ENCODE data around the gene CBFA2T2. TPM values are rescaled to one million over a fixed set of nuclear protein-coding genes. Genes with fewer than 3 reads are reported as not detected.
A peak's percentile ranks its signal among the peaks of the same experiment; 100 is the strongest.

The CBFA2T2 gene
- total RNA-seq, 4 donors from 2014 or later = 16.7 to 22.5 (median 19.1) TPM

DNA sequence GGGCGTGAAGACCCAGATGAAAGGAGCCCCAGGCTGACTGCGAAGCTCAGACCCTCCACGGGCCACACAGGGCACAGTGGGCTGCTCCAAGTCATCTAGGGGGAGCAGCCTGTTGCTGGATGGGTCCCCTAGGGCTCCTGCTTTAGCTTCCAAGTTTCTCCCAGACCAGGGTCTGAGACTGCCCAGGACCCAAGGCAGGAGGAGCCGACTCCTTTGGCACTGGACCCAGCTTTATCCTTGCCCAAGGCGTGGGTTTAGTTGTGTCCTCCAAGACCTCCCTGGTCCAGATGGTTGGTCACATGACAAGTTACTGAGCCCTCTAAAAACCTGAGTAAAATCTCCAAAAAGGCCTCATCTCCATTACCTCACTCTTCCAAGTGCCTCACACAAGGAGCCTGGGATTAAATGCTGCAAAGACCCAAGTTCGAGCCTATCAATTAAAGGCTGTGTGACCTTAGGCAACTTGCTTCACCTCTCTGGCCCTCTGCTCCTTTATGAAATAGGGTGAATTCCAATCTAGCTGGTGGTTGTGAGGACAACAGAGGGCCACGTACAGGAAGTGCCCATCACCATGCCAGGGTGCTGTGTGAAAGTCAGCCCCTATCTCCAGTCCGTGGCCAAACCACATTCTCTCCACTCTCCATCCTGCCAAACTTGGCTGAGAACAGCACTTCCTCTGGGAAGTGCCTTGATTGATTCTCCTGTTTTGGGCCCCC, 181.8 kb downstream of the CBFA2T2 start:
- TF ChIP-seq, protein P1, sequence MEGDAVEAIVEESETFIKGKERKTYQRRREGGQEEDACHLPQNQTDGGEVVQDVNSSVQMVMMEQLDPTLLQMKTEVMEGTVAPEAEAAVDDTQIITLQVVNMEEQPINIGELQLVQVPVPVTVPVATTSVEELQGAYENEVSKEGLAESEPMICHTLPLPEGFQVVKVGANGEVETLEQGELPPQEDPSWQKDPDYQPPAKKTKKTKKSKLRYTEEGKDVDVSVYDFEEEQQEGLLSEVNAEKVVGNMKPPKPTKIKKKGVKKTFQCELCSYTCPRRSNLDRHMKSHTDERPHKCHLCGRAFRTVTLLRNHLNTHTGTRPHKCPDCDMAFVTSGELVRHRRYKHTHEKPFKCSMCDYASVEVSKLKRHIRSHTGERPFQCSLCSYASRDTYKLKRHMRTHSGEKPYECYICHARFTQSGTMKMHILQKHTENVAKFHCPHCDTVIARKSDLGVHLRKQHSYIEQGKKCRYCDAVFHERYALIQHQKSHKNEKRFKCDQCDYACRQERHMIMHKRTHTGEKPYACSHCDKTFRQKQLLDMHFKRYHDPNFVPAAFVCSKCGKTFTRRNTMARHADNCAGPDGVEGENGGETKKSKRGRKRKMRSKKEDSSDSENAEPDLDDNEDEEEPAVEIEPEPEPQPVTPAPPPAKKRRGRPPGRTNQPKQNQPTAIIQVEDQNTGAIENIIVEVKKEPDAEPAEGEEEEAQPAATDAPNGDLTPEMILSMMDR (IDR thresholded peaks at IDR 0.05) = no peak
- TF ChIP-seq POLR2A (IDR thresholded peaks at IDR 0.05) (no peak), EP300 (IDR thresholded peaks at IDR 0.05) (no peak)
- Histone ChIP-seq H3K4me1 (peaks cover 0 to 60% (median 43%) of the 10 kb centered on the region in 4 donors), H3K4me3 (no peak overlapping the region), H3K27ac (peak overlapping the region in 2 of 4 donors; percentile 90 to 93), H3K36me3 (peaks cover 0 to 34% (median 0%) of the 10 kb centered on the region in 3 donors), H3K27me3 (no peaks in the 10 kb centered on the region), H3K9me3 (no peaks in the 10 kb centered on the region)
- DNase-seq (ENCODE audit: low spot score in 2 of 2) = no peak
- 73 to 79% methylated on average over 8 of the region's 8 CpGs for WGBS, 2 donors

DNA sequence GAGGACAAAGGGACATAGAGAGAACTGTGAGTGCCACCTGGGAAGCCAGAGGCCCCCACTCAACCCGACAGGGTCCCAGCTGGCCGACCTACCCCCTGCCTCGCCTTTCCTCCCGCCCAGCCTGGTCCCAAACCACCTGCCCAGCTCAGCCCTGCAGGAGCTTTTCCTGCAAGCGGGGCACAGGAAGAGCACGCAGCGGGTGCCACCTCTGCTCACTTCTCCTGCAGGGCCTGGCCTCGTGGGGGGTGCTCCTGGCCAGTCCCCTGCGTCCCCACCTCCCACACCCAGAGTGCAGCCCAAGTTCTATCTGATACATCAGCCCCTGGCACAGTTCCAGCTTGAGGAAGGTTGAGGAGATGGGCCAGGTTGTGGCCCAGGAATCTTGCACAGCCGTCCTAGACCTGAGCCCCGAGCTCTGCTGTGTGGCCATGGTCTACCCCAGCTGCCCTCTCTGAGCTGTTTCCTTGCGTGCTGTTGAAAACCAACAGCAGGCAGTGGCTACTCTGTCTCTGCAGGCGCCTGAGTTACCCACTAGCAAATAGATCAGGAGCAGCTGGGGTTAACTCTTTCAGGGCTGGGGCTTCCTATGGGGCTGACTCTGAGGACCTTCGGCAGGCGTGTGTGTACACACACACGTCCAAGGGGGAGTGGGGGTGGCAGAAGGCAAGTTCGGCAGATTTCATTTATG, 182.7 kb downstream of the CBFA2T2 start:
- H3K4me1 ChIP-seq = peaks cover 0 to 58% (median 42%) of the 10 kb centered on the region in 4 donors
- WGBS, 2 donors = 61 to 64% methylated on average over 15 to 17 of the region's 17 CpGs
- TF ChIP-seq EP300 (IDR thresholded peaks at IDR 0.05) (no peak), POLR2A (IDR thresholded peaks at IDR 0.05) (no peak)
- TF ChIP-seq, protein P1 (IDR thresholded peaks at IDR 0.05) = no peak
- DNase-seq (ENCODE audit: low spot score in 2 of 2) = no peak
- H3K27me3 ChIP-seq = no peaks in the 10 kb centered on the region
- peak overlapping the region in 3 of 4 donors; percentile 65 to 88 (median 71) for H3K4me3 ChIP-seq
- peak overlapping the region; percentile 87 to 93 (median 92) for H3K27ac ChIP-seq
- H3K36me3 ChIP-seq = peaks cover 0 to 34% (median 0%) of the 10 kb centered on the region in 3 donors
- no peaks in the 10 kb centered on the region for H3K9me3 ChIP-seq

DNA sequence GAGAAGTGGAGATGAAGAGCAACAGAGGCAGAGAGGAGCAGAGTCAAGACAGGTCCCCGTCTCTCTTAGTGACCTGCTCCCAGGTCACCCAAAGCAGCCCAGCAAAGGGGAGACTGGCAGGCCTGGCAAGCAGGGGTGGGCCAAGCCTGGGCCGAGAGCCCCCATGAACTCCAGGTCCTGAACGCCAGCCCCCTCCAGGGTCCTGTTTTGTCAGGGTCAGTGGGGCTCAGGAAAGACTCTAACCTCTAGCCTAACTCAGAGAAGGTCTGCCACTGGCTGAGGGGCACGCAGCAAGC, 183.2 kb downstream of the CBFA2T2 start:
- H3K4me3 ChIP-seq = peak overlapping the region; percentile 65 to 88 (median 69)
- H3K27me3 ChIP-seq = no peaks in the 10 kb centered on the region
- 56 to 82% methylated on average over 3 to 4 of the region's 4 CpGs for WGBS, 2 donors
- DNase-seq (ENCODE audit: low spot score in 2 of 2) = no peak
- TF ChIP-seq, protein P1 (IDR thresholded peaks at IDR 0.05) = no peak
- TF ChIP-seq POLR2A (IDR thresholded peaks at IDR 0.05) (no peak), EP300 (IDR thresholded peaks at IDR 0.05) (no peak)
- peaks cover 0 to 34% (median 0%) of the 10 kb centered on the region in 3 donors for H3K36me3 ChIP-seq
- no peaks in the 10 kb centered on the region for H3K9me3 ChIP-seq
- H3K4me1 ChIP-seq = peaks cover 0 to 55% (median 38%) of the 10 kb centered on the region in 4 donors
- H3K27ac ChIP-seq = peak overlapping the region; percentile 87 to 93 (median 92)

DNA sequence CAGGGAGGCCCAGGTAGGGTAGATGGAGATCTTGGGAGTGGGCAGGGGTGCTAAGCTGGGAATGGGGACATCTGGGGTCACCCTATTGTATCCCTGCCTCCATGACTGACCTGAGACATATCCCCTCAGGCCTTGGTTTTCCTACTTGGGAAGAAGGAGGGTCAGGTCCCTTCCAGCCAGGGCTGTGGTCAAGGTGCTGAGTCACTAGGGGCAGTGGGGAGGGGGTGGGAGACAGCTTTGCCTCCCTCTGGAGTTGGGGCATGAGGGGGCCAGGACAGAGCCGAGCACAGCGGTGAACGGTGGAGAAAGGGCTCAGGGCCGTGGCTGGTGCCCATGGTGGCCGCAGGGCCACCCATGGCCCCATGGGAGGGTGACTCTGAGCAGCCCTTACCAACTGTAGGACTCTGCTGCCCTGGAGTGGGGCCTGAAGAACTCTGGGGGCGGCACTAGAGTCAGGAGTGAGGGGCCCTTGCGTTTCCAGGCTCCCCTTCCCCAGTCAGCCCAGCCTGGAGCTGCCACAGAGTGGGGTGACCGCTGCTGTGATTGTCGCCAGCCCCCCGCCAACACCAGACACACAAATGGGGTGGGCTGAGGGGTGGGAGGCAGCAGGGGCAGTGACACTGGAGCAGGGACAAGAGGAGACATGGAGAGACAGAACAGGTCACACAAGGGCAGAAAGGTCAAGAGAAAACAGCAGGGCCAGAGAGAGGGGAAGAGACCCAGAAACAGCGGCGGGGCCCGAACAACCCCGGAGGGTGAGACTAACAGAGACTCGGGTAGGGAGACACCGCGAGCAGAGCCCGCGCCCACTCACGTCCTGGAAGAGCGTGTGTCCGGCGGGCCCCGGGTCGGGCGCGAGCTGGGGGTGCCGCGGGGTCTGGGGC, 183.8 kb downstream of the CBFA2T2 start:
- DNase-seq (ENCODE audit: low spot score in 2 of 2) = no peak
- TF ChIP-seq POLR2A (IDR thresholded peaks at IDR 0.05) (no peak), EP300 (IDR thresholded peaks at IDR 0.05) (no peak)
- TF ChIP-seq, protein P1 (IDR thresholded peaks at IDR 0.05) = no peak
- WGBS, 2 donors = 9 to 22% methylated on average over 8 to 29 of the region's 29 CpGs
- H3K36me3 ChIP-seq = peaks cover 0 to 33% (median 0%) of the 10 kb centered on the region in 3 donors
- peak overlapping the region; percentile 65 to 88 (median 69) for H3K4me3 ChIP-seq
- H3K9me3 ChIP-seq = no peaks in the 10 kb centered on the region
- peaks cover 0 to 52% (median 35%) of the 10 kb centered on the region in 4 donors for H3K4me1 ChIP-seq
- no peaks in the 10 kb centered on the region for H3K27me3 ChIP-seq
- H3K27ac ChIP-seq = peak overlapping the region; percentile 87 to 93 (median 92)

Measured in tibial nerve (tissue), 4 donors.